B cell (primary cell): ENCODE measurements around the gene CCDC180.

Source experiments
- EZH2 ChIP-seq: IDR thresholded peaks from 2 replicates; pipeline ENCODE4 v1.6.1; 2012; ENCODE audit warnings: borderline replicate concordance, low read depth, mild to moderate bottlenecking, moderate library complexity, low read length; ENCODE audit not compliant: insufficient read depth, poor library complexity, severe bottlenecking
- TF ChIP-seq, protein P1 (sequence below): fragments of 200-600 bp; IDR thresholded peaks from one replicate; pipeline ENCODE4 v1.8.0; 2022; ENCODE audit warnings: antibody characterized with exemption, mild to moderate bottlenecking

DNA sequence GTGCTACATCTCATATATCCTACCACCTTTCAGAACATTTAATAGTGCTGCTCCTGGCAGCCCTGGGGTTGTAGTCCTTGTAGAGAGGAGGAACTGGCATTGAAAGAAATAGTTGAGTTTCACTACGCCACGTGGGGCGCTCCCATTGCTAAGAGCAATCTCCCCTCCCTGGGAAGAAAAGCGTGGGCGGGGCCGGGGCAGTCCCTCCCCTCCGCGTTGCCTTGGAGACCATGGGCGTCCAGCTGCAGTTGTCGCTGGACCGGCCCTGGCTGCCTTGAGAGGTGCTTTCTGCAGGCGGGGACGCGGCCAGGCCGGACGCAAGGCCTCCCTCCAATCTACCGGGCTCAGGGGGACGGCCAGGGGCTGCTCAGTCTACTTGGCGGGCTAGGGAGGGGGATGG, 368 bp upstream of the CCDC180 start:
- TF ChIP-seq, protein P1, sequence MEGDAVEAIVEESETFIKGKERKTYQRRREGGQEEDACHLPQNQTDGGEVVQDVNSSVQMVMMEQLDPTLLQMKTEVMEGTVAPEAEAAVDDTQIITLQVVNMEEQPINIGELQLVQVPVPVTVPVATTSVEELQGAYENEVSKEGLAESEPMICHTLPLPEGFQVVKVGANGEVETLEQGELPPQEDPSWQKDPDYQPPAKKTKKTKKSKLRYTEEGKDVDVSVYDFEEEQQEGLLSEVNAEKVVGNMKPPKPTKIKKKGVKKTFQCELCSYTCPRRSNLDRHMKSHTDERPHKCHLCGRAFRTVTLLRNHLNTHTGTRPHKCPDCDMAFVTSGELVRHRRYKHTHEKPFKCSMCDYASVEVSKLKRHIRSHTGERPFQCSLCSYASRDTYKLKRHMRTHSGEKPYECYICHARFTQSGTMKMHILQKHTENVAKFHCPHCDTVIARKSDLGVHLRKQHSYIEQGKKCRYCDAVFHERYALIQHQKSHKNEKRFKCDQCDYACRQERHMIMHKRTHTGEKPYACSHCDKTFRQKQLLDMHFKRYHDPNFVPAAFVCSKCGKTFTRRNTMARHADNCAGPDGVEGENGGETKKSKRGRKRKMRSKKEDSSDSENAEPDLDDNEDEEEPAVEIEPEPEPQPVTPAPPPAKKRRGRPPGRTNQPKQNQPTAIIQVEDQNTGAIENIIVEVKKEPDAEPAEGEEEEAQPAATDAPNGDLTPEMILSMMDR = no peak
- TF ChIP-seq EZH2 = no peak
